K562 (cell line): Measurements from ENCODE around the gene SEC31A.

Experiments
- ATF6 ChIP-seq: sonication (generic); formaldehyde crosslinking; IDR thresholded peaks from 2 replicates; pipeline ENCODE4 v1.4.0; 2020; ENCODE audit warnings: mild to moderate bottlenecking, missing genetic modification reagents
- CCAR2 ChIP-seq: fragments of 200-400 bp; formaldehyde crosslinking; IDR thresholded peaks from 2 replicates; pipeline ENCODE4 v1.6.1; 2017; ENCODE audit warnings: mild to moderate bottlenecking, low read depth, low read length
- GABPA ChIP-seq: fragments of 200-800 bp; sonication (Bioruptor generic); conservative IDR thresholded peaks from 2 replicates; pipeline ENCODE4 v1.6.1; 2016; ENCODE audit warnings: low read depth, missing genetic modification characterization, missing compliant biosample characterization
- HOMEZ ChIP-seq: fragments of 250-450 bp; sonication (Bioruptor Pico); IDR thresholded peaks from 2 replicates; pipeline ENCODE4 v1.4.0; 2020; ENCODE audit warnings: mild to moderate bottlenecking, moderate library complexity
- MAZ ChIP-seq, 2 experiments: fragments of 450-650 bp in 1 of 2; sonication (generic) in 1 of 2; formaldehyde crosslinking; IDR thresholded peaks in 1 of 2; conservative IDR thresholded peaks in 1 of 2; 2 replicates each; pipeline versions ENCODE4 v1.4.0 to v1.5.0; 2020; ENCODE audit warnings: mild to moderate bottlenecking in 1 of 2, missing genetic modification reagents in 1 of 2
- RBM25 ChIP-seq: fragments of 200-400 bp; formaldehyde crosslinking; IDR thresholded peaks from 2 replicates; pipeline ENCODE4 v1.6.1; 2018; ENCODE audit warnings: low read length, low read depth, moderate library complexity; ENCODE audit not compliant: severe bottlenecking
- SMARCC2 ChIP-seq: fragments of 450-650 bp; IDR thresholded peaks from 2 replicates; pipeline ENCODE4 v1.6.1; 2017; ENCODE audit warnings: antibody characterized with exemption, moderate library complexity, mild to moderate bottlenecking, low read depth
- UBTF ChIP-seq, 2 experiments: IDR thresholded peaks; 2 replicates each; pipeline ENCODE4 v1.6.1; 2012; ENCODE audit warnings: improper control_type of control experiment in 2 of 2, low read depth in 2 of 2, low read length in 2 of 2, borderline replicate concordance in 1 of 2
- YBX1 ChIP-seq: fragments of 450-650 bp; IDR thresholded peaks from 2 replicates; pipeline ENCODE4 v1.7.1; 2016; ENCODE audit warnings: mild to moderate bottlenecking
- ZNF311 ChIP-seq: fragments of 250-450 bp; sonication (Bioruptor Pico); IDR thresholded peaks from 2 replicates; pipeline ENCODE4 v1.4.0; 2020; ENCODE audit warnings: mild to moderate bottlenecking, moderate library complexity

- no peak for TF ChIP-seq ATF6 (CRISPR knock-in tag)
- no peak for TF ChIP-seq RBM25
- no peak for TF ChIP-seq ZNF311 (CRISPR knock-in tag)
- no peak for TF ChIP-seq GABPA (tag)
- TF ChIP-seq SMARCC2 = no peak
- TF ChIP-seq MAZ (CRISPR knock-in tag; conservative IDR thresholded peaks at IDR 0.05 in 1 of 2, IDR thresholded peaks at IDR 0.05 in 1 of 2) = no peak
- no peak for TF ChIP-seq CCAR2
- no peak for TF ChIP-seq HOMEZ
- TF ChIP-seq YBX1 = no peak
- no peak for TF ChIP-seq UBTF (IDR thresholded peaks at IDR 0.05; ENCODE audit: borderline replicate concordance in 1 of 2, low read depth in 2 of 2, low read length in 2 of 2)
These were observed 97.9 kb downstream of the SEC31A start for GRCh38 chr4:82792912-82793649.
